ENCODE measurements around the gene MALT1.
"Not testable (repeated sequence)": the region's sequence is repeated elsewhere in the genome, so short reads cannot be mapped to it uniquely, and the experiment has no call there.

Gene MALT1

DNA sequence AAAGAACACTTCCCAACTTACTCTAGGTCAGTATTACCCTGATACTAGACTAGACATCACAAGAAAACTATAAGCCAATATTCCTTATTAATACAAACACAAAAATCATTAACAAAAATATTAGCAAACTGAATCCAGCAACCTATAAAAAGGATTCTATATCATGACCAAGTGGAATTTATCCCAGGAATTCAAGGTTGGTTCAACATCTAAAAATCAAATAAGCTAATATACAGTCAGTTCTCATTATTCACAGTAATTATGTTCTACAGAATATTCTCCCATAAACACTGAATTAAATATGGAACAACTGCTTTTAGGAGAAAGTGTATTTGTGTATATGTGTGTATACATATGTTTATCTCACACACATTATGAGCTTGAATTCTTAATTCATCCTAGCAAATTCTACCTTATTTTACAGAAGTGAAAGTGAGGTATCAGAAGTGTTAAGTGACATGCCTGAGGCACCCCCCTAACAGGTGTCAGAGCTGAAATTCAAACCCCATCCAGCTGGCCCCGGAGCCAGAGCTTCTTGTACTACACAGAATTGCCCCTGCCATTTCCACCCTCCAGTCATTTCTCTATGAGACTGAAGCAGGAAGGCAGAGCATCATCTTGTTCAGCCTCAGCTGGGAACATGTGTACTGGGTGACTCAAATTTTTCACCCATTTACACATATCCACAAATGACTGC lies 77.8 kb downstream of the MALT1 start:
- no peak for DNase-seq

DNA sequence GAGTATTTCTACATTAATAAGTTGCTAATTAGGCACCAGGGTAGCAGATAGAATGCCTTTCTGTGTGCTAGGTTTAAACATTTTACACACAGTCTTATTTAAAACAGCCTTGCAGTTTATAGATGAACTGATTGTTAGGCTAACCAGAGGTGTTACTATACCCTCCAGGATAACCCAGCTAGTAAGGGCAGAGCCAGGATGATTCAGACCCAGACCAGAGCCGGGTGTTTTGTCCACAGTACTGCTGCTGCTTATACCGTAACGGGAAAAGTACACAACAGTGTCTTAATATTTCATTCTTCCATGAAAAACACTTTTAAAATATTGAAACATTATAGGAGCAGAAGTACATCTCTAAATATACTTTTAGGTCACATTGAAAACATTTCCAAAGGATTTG lies 82.7 kb downstream of the MALT1 start:
- DNase-seq, result no peak

DNA sequence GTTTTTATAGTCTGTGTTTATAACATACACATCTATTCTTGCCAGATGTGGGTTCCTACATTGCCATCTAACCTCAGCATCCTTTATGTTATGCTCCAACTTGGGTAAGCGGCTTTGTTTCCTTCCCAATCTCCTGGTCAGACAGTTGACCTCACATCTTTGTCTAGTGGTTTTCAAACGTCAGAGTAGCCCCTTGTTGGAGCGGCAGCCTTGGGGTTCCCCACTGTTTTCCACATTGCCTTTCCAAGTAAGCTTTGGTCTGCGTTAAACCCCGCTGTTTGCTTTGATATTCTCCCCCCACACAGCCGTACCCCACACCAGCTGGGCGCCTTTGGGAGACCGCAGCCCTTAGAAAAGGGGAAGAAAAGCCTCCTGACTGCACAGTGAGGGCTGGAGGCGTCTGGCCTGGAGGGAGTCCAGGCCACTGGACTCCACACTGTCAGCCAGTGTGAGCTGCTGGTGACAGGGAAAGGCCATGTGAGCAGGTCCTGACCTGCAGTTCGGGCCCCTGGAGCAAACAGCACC lies 83.3 kb downstream of the MALT1 start:
- DNase-seq, result peak; percentile 6 to 40

DNA sequence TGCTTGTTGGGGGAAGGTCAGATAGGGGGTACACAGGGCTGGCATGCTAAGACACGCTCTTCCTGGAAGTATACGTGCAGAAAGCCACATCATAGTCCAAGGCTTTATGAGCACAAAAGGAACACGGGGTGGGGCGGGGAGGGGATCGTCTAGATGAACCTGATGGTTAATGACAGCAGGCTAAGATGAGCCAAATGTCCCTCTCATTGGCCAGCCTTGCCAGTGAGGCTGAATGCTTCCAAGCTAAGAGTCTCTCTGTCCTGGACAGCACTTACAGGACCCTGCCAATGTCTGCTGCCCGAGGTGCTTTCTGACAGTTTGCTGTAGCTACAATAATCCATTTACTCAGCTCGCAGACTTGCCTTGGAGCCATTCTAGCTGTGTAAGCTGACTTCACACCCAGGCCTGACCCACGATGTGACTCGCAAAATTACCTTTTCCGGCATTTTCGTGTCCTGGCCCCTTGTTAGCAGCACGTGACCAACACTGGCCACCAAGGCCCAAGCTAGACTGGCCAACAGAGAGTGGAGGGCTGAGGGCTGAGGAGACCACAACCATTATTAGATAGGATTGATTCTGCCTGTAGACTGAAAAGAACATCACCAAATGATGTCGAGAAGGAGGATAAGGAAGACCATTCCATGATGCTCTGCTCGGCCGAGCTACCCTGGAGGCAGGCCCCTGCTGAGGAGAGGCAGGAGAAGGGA lies 84.2 kb downstream of the MALT1 start:
- no peak for DNase-seq

DNA sequence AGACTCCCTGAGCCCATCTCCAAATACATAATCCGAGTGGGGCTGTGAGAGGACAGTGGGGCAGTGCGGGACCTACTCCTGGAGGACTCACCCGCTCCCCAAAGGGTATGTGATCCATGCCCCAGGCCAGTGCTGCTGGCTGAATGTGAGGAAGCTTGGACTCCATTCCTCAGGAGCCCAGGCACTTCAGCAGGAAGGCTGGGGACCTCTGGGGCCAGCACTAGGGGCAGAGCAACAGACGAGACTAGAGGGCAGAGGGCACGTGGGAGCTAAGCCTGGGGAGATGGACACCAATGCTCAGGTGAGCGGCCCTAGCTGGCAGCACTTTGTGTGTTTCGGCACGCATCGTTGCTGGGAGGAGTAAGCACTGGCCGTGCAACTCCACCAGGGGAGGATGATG lies 84.9 kb downstream of the MALT1 start:
- DNase-seq, result no peak

DNA sequence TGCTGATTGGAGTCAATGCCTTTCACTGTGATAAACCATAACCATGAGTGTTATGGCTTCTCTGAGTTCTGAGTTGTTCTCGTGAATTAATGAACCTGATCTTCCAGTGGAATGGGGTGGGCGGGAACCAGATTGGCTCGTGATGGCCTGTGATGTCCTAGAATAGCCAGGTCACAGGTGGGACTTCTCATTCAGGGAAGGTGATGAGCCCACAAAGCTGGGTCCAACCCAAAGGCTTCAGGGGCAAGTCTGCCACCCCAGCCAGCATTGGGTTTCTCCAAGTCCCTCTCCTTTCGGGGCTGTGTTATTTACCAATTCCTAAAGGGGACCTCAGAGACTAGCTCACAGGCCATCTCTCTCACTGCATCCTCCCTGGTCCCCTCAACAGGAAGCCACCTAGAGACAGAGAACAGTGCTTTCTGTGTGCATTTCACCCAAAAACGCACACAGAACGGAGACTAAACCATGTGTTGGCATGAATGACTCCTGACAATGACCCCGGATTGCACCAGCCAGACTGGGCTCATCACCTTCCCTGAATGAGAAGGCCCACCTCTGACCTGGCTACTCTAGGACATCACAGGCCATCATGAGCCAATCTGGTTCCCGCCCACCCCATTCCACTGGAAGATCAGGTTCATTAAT lies 85.5 kb downstream of the MALT1 start:
- no peak for DNase-seq

DNA sequence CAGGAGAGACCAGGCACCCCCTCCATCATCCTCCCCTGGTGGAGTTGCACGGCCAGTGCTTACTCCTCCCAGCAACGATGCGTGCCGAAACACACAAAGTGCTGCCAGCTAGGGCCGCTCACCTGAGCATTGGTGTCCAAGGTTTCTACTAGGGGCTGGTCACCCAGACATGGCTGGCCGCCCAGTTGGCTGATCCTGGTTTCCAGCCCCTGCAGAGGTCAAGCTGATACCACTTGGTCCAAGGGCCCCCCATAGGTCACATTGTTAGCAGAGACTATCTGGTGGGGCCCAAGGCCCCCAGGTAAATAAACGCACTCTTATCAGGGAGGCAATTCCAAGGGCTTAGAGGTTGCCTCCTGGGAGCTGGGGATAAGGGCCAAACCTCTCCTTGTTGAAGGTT lies 86.1 kb downstream of the MALT1 start:
- DNase-seq, result not testable (repeated sequence)

DNA sequence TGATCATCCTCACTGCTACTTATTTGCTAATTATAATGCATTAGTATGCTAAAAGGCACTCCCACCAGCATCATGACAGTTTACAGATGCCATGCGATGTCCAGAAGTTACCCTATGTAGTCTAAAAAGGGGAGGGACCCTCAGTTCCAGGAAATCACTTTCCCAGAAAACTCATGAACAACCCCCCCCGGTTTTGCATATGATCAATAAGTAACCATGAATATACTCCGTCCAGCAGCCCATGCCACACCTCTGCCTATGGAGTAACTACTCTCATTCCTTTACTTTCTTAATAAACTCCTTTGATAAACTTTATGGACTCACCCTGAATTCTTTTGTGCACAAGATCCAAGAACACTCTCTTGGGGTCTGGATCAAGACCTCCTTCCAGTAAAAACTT lies 86.8 kb downstream of the MALT1 start:
- no peak for DNase-seq

DNA sequence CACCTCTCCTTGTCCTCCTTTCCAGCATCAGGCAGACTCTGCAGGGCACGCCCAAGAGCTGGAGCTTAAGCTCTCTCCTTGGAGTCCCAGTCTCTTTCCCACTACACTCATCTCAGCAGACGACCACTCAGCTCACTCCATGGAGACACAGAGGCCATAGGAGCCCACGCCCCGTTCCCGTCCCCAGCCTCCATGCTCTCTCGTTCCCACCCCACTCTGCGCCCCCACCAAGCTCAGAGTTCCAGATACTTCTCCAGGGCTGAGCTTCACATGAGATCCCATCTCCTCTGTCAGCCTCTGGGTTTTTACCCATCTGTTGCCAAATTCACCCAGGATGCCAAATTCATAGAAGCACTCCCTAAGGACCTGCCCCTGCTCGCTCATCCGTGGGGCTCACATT lies 87.3 kb downstream of the MALT1 start:
- no peak for DNase-seq

DNA sequence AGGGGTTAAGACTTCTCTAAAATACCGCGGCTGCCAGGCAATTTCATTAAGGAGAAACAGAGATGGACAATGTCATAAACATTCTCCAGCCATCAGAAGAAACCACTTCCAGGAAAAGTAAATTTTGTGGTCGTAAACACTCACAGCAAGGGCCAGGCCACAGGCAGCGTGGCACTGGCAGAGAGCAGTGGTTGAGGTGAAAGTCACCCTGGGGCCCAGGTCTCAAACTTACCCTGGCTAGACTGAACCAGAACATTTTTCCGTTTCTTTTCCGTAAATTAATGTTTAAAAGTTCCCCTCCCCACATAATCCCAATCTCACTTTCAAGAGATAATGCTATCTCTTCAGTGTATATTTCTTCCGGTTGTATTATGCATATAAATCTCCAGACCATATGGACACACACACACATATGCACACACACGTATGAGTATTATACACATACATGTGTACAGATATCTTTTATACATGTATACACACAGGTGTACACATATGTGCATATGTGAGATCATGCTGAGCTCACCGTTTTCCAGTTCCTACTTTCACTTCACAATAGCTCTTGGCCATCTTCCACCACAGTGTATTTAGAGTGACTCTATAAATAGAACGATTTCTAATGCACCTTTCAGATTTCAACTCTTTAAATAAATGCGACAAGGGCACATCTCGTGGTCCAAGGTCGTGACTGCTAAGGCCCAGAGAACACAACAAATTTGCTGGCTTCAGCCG lies 90.1 kb downstream of the MALT1 start:
- DNase-seq, result no peak

DNA sequence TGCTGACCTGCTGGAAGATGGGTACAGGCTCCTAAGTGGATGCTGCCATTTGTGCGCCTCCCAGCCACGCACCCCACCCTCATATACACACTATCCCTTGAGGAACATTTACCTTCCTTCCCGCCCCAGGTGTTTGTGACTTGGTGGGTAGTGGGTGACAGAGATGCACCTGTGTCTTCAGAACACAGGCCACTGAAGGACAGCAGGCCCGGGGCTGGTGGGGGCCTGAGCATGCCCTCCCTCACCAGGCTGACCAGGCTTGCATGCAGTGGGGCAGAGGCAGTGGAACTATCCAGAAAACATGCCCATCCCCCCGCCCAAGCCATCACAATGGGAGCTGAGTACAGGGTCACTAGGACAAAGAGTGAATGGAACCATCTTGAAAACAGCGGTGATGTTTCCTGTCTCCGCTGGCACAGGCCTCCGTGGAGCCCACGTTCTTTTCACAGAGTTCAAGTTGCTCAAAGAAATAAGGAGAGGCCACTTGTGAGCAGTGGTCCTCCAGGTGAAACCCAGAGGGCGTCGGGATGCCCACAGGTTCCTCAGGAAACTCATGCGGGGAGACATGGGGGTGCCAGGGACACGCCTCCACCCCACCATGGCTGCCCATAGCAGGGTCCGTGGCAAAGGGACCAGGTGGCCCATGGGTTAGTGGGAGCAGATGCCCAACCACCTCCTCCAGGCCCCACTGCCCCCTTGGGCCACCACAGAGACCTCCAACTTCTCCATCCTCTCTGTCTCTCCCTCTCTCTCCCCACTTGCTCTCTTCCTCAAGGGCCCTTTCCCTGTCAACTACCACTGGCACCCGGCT lies 90.9 kb downstream of the MALT1 start:
- no peak for DNase-seq

DNA sequence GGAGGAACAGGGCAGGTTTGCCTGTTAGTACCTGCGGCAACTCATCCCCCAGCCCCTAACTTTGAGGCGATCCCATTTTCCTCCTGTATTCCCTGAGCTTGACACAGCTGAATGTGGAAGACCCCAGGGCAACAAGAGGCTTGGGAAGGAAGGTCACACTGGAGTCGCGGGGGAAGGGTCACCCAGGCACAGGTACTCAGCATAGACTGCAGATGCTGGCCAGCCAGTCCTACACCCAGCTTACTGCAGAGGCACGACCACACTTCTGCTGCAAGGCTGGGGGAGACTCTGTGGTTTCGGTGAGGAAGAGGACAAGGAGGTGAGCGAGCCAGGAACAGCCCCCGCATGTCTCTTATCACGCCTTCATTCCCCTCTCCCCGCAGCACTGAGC lies 91.5 kb downstream of the MALT1 start:
- DNase-seq, result no peak

DNA sequence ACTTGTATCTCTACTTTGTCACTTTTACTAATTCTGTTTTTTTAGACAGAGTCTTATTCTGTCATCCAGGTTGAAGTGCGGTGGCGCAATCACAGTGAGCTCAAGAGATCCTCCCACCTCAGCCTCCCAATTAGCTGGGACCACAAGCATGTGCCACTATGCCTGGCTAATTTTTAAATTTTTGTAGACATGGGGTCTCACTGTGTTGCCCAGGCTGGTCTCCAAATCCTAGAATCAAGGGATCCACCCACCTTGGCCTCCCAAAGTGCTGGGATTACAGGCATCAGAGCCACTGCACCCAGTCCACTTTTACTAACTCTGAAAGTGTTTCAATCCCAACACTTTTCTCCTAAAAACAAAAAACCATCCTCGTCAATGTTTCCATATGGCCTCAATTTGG lies 94.9 kb downstream of the MALT1 start:
- no peak for DNase-seq

DNA sequence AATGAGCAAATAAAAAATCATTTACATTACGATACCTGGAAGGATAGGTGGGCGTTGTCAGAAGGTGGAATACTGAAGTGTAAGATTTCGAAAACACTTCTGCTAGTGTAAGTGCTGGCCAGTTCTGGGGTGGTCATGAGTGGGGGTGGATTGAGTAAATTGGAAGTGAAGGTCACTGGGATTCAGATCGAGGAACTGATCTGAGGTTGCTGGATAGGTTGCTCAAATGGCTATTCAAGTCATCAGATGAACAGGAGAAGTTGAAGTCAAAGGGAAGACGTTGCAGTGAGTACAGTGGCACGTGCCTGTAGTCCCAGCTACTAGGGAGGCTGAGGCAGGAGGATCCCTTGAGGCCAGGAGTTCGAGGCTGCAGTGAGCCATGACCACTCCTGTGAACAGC lies 95.7 kb downstream of the MALT1 start:
- DNase-seq, result no peak

DNA sequence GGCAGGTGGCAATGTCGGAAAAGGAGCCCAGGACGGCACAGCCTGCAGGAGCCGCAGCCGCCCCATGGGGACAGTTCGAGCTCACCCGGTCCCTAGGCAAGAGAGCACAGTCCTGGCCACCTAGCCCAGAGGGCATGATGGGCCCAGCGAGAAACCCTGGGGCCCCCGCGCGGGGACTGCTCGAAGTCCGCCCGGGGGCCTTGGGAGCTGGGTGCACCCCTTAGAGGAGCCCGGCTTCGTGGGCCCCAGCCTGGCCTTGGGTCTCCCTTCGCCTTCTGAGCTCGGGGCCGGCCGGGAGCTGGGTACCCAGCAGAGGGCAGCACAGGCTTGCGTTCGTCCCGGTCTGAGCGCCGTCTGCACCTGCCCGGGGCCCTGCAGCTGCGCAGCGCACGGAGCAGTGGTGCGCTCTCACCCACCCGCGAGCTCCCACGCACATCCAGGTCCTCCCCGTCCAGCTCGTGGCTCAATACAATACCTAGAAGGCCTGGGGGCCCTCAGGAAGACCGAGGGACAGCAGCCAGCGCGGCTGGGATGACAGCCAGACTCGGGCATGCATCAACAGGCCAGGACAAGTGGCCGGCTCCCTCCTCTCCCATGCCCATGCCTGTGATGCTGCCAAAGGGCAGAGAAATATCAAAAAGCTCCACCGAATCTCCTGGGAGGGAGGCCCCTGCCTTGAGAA lies 97.2 kb downstream of the MALT1 start:
- DNase-seq, result peak; percentile 42 to 70

DNA sequence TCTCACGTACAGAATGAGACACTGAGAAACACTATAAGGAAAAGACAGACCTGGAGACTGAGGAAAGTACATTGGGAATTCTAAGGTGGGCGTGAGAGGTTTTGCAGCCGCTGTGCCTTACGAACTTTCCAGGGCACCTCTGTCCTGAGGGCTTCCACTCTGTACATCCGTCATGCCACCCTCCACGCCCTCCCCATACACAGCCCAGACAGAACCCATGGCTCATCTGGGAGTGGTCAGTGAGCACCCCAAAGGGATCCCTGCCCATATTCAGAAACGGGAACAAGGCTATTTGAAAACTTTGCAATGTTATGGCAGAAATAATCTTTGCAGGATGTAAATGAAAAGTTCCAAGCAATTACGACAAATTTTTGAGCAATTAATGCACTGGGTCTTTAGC lies 98.1 kb downstream of the MALT1 start:
- no peak for DNase-seq

DNA sequence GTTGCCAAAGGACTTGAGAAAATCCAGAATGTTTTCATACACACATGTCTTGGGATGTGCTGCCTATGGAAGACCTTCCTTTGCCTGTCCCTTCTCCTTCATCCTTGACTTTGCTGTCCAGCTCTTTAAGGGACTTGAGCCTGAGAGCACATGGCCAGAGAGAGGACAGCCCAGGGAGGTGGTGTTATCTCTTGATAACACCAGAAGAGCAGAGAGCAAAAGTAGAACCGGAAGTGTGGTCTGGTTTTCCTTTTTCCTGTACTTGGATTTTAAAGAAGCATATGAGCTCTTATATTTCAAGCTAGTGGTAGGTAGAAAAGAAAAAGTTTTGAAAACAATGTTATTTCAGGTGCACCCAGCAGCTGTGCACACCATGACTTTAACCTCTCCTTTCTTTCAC lies 99.3 kb downstream of the MALT1 start:
- no peak for DNase-seq

DNA sequence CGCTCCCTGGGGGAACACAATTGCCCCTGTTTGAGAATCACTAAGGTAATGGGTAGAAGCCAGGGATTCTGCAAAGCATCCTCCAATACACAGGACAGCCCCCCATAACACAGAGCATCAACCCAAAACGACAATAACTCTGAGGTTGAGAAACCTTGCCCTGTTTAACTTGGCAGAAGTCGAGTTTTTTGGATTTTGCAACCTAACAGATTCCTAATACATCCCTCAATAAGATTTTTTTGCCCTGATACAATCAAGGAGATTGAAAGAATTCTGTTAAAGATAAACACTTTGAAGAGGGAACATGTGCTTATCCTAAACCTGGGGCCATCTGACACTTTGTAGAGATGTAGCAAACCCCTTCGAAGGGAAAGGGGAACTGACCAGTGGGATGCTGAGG lies 100.9 kb downstream of the MALT1 start:
- DNase-seq, result no peak

DNA sequence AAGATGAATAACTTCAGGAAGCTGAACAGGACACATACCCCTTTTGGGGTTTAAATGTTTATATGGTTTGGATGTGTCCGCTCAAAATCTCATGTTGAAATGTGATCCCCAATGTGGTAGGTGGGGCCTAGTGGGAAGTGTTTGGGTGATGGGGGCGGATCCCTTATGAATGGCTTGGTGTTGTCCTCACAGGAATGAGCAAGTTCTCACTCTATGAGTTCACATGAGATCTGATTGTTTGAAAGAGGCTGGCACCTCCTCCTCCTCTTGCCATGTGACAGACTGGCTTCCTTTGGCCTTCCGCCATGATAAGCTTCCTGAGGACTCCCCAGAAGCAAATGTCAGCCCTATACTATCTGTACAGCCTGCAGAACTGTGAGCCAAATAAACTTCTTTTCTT lies 104.8 kb downstream of the MALT1 start:
- no peak for DNase-seq

DNA sequence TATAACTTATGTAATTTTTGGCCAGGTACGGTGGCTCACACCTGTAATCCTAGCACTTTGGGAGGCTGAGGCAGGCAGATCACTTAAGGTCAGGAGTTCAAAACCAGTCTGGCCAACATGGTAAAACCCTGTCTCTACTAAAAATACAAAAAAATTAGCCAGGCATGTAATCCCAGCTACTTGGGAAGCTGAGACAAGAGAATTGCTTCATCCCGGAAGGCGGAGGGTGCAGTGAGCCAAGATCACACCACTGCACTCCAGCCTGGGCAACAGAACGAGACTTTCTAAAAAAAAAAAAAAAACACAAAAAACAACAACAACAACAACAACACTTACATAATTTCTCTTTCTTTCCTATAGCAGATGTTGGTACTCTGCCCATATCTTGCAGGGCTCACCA lies 105.3 kb downstream of the MALT1 start:
- not testable (repeated sequence) for DNase-seq

DNA sequence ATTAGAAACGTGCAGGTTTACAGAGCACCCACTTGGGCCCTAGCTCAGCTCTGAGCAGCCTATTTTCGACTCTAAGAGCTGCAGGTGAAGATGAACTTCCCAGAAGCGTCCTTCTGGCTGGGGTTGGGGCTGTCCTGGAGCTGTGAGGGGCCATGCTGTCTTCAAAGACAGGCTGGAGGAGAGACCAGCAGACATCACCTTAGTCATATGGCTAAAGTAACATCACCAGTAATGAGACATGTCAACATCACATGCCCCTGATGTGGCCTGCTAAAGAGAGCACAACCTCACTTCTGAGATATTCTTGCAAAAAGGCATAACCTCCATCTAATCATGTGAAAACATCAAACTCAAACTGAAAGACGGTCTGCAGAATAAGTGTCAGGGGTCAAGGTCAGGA lies 106.2 kb downstream of the MALT1 start:
- DNase-seq, result no peak

DNA sequence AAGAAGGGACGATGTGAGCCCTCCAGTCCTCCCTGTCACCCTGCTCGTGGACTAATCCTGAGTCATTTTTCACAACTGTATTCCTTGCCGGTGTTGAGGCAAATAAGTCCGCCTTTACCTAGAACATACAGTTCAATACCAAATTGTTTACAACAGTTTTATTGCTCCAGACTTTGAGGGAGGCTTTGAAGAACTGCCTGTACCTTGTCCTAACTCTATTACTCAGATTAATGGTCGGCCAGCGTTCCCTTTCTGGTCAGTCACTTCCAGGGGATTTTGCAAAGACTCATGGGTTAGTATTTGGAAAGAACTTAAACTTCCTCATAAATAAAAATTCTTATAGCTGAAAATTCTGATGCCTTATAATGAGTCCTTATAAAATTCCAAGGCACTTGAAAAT lies 108.3 kb downstream of the MALT1 start:
- DNase-seq, result no peak

Measured in hippocampal formation (tissue), 2 donors.